GM19240 (cell line): Measurements from ENCODE around the gene IQUB.
"Not testable (repeated sequence)": the region's sequence is repeated elsewhere in the genome, so short reads cannot be mapped to it uniquely, and the experiment has no call there.

ENCODE experiments used
- DNase-seq: peaks from one replicate; pipeline ENCODE4 v3.0.0; 2011; ENCODE audit warnings: low spot score; ENCODE audit not compliant: insufficient read length

IQUB gene

DNA sequence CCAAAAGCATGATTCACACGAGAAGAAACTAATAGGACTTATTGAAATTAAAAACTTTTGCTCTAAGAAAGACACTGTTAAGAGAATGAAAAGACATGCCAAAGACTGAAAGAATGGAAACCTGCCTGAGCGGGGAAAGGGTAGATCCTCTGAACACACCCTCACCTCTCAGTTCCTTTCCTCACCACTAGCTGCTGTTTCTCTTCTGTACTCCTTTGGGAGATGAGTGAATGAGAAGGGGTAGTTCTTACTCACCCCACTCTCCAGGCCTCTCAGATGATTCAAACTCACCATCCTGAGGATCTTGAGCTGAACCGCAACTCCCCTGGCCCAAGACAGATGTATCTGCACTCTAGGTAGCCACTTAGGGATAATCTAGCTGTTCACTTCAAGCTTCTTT is 41.9 kb downstream of the IQUB start:
- DNase-seq, result no peak

DNA sequence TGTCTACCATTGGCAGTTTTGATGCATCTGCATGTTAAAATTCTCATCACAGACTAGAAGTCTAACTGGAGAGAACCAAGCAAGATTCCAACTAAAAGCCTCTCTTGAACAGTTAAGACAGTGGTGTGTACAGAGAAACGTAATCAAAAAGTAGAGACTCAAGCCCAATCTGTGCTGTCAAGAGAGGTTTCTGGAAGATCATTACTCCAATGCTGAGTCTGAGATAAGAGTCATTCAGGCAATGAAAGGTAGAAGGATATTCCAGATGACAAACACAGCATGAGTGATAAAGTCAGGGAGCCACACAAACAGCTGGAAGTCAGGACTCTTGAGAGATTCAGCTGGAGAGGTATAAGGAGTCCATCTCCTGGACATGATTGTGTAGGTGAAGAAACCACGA is 48.7 kb downstream of the IQUB start:
- DNase-seq, result no peak

DNA sequence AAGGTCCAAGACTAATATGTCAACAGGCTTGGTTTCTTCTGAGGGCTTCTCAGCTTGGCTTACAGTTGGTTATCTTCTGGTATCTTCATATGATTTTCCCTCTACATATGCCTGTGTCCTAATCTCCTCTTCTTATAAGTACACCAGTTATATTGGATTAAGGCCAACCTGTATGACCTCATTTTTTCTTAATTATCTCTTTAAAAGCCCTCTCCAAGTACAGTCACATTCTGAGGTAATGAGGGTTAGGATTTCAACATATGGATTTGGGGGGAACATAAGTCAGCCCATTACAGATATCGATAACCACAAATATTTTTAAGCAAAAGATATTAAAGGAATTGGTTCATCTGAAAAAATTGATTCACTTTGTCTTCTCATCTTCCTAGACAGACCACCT is 49.2 kb downstream of the IQUB start:
- no peak for DNase-seq

DNA sequence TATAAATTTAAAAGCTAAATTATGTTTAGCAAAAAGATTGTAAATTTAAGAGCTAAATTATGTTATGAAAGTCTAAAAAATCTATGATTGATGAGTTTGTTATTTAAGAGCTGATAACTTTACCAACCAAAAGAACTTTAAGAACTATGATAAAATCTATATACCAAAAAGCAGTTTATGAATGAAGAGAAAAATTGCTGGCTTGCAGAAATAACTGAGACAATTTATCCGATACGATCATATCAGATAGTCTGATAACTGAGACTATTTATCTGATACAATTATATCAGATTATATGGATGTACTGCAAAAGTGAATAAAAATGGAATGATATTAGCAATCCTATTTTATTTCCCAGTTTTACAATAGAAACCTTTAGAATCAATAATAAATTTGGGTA is 50.2 kb downstream of the IQUB start:
- no peak for DNase-seq

DNA sequence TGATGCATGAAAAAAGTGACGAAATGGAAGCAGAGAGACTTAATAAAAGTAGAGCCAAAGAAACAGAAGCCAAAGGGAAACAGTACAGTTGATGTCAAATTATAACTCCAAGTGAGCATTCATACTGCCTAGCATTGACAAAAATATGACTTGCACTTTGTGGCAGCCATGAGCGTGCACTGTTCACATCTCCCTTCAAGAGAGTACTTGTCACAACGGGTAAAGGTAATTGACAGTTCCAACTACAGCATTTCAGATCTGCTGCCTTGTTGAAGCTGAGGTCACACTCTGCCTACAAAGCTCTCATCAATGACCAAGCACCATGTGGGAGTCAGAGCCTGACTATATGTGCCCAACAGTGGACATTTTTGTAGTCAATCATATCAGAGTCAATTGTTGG is 54.3 kb downstream of the IQUB start:
- DNase-seq, result no peak

DNA sequence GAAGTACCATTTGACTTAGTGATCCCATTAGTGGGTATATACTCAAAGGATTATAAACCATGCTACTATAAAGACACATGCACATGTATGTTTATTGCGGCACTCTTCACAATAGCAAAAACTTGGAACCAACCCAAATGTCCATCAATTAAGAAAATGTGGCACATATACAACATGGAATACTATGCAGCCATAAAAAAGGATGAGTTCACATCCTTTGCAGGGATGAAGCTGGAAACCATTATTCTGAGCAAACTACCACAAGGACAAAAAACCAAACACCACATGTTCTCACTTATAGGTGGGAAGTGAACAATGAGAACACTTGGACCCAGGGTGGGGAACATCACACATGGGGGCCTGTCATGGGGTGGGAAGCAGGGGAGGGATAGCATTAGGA is 56.3 kb downstream of the IQUB start:
- not testable (repeated sequence) for DNase-seq

DNA sequence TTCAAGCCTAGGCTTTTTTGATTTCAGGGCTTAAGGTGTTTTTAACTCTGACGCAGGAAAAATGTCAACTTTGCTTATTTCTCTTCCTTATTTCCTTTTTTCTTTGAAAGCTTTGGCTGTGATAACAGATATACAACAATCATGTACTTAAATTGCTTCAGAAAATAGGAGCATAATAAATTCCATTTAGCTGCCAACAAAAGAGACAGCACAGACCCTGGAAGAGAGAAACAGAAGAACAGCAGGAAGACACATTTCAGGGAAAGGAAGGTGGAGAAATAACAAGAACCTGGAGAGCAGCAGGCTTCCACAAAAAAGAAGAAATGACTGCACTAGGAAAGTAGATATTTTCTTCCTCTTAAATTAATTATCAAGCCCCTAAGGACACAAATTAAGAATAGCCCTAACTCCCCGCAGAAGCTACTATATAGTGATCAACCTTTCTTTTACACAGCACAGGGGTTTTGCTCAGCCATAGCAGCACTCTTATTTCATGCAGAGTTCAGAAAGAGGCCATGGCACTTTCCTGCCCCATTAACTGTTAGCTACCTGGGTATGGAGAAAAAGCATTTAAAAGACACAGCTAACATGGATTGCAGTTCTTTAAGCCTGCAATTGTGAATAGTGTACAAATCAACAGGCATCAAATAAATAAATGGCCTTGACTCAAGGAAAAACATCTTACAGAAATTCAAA is 61.5 kb downstream of the IQUB start:
- DNase-seq, result no peak

DNA sequence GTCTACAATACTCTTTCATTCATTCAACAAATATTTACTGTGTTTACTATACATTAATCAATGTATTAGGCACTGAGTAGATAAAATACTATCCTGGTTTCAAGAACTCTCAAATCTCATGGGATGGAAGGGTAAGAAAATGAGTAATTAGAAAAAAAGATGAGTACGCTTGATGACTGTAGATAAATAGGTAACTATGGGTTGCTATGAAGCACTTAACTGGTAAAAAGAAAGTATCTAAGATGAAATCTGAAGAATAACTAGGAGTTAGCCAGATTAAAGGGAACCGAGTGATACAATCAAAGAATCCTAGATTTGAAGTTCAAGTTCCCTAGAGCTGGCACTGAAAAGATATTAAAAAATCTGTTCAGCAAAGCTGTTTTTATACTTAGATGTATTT is 62.1 kb downstream of the IQUB start:
- no peak for DNase-seq

DNA sequence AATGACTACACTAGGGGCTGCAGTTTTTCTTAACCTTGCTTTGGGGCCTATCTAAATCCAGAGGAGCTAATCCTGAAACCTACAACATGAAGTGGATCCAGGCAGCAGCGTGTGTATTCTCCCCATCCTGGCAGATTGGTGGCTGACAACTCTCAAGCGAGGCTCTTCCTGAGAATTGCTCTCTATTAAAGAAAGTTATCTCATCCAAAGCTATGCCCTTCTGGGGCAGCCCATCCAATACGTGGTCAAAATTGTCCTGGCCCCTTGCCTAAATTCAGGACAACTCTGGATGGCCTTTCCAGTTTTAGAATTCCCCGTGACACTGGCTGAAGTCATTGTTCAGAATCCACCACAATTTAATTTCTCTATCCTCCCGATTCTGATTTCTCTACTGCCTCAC is 66.1 kb downstream of the IQUB start:
- no peak for DNase-seq

DNA sequence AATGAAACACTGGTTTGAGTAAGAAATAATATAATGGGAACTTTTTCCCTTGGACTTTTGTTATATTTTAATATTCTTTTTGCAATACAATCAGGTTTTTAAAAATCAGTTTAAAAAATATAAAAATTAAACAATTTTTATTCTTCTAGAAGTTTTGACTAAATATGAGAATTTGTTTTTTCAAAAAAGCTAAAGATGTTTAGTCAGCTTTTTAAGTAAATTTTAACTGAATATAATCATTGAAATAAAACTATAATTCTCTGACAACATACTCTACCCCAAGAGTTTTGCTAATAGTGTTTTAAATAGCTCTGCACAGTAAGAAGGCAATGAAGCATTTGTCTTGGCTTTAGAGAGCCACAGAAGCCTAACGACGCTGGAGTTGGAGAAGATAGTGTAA is 70.5 kb downstream of the IQUB start:
- DNase-seq, result no peak

DNA sequence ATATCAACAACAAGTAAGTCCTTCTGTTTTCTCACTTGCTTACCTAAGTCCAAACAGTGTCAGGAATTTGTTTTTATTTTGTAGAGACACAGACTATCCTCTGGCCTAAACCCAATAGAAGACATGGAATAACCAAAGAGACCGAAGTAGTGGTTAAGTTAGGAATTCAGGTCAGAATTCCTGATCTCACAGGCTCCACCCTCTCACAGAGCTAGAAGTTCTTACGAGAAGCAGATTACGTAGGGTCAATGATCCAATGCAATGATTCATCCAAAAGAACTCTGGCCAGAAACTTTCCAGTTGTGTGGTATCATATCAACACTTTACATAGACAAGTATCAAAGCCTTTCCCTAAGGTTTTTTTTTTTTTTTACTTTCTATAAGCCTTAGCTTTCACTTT is 73.8 kb downstream of the IQUB start:
- no peak for DNase-seq

DNA sequence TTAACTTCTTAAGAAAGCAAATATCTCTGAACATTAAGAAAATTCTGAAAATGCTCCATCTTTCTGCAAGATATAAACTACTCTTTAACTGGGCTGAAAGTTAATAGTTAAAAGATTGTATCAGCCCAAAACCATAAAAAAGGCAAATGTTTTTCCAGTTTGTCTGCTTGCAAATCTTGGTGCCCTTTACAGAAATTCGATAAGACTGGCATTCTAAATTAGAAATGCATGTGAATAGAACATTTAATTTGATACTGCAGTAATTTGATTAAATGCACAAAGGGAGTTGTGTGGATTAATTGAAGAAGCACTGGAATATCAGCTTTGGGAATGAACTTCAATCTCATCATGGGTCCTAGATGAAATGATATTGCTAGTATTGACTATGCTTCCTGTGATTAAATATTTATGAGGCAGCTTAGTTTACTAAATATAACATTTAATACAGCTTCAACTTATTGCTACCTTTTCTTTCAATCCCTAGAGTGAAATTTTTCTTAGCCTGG is 78.4 kb downstream of the IQUB start:
- DNase-seq, result no peak

DNA sequence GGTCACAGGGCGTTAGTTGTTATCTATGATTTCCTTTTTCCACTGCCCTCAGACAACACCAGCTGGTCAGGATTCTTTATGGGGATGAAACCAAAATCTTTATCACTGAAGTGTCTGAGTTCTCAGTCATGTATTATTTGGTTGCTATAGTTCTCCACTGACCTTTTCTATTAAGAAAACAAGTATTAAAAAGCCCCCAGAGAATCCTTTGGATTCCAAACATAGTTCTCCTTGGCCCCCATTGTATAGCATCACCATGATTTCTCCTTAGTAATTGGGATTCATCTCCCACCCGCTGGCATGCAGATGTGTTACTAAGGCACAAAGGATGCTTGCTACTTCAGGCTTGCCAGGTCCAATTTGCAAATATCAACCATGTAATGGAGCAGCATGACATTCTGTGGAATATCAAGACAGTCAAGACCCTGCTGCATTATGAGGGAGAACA is 94.3 kb downstream of the IQUB start:
- no peak for DNase-seq

DNA sequence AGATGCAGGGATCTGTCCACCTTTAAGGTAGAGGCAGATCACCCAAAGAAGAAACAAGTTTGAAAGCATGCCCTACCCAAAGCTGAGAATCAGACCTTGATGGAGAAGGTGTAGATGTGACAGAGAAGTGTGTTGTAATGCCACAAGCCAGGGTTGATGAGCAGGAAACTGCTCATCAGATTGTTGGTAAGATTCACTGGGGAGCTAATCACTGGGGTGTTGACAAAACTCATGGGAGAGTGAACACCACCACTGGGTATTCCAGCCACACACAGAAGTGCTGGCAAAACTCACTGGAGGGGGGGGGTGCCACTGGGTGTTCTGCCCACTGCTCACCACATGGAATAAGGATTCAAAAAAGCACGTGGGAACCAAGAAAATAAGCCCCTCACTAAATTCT is 95.2 kb downstream of the IQUB start:
- no peak for DNase-seq

DNA sequence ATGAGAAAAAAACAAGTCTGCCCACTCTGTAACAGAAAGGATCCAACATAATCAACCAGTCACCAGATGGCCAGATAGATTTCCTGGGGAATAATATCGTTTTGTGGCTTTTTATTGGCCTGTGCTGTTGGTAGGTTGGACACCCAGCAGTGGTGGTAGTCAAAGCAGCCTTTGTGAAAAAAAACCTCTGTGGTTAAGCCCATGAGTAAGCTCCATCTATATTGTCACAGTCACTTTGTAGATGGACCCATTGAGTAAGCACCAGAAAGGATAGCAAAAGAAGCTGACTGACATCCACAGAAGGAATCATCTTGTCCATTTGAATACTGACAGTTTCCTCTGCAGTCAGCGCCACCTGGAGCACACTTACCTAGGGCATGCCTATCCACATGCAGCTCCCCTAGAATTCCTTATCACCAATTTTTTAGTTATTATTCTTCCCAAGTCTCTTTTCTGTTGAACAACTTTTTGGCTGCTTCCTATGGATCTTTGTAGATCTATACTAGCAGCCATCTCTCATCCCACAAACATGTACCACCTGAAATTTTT is 96.9 kb downstream of the IQUB start:
- no peak for DNase-seq

DNA sequence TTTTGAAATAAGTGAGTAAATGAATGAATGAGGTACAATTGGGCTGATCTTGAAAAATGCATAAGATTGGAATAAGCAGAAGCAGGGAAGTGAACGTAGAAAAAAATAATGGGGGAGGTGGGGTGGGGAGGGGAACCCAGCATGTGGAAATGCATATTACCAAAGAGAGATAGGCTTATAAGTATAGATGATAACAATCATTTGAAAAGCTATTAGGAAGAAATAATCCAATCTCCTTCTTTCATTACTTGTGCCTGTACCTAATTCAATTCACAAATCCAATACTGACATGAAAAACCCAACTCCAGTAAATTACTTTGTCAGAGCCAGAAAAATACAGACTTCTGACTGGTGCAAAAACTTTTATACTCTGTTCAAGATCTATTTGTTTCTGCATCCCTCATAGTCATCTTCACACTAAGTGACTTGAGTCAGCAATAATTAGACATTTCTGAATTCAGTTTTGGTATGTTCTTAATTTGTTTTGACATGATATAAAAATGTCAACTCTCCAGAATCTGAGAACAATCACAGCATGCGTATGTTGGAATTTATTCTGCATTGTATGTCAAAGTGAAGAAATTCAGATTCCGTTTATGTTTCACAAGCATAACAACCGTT is 99.2 kb downstream of the IQUB start:
- no peak for DNase-seq

DNA sequence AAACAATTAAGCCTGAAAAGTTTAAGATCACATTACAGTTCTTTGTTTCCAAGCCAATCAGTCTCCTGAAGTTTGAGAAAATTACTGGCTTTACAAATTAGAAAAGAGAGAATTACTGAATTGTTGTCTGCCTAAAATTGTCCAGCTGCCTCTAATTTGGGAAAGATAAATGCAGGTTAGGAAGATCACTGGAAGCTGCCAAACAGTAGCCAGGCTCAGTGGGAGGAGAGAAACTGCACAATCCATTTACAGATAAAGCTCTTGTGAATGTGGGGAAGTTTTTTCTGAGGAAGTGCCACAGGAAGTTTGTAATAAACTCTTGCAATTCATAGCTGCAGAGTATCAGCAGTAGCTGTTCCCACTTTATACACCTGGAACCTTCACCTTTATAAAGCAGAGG is 100.7 kb downstream of the IQUB start:
- no peak for DNase-seq

DNA sequence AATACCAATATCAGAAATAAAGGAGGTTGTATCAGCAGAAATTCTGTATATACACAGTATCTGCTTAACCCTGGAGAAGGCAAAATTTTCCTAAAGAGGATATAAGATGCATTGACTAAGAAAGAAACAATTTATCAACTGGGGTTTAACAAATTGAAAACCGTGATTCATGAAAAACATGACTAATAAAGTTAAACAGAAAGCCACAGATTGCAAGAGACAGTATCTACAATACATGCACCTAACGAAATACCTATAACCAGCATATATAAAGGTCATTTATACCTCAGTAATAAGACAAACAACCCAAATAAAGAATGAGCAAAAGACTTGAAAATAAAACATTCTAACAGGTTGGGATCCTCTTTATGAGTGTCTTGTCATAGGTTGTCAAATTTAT is 101.8 kb downstream of the IQUB start:
- no peak for DNase-seq

DNA sequence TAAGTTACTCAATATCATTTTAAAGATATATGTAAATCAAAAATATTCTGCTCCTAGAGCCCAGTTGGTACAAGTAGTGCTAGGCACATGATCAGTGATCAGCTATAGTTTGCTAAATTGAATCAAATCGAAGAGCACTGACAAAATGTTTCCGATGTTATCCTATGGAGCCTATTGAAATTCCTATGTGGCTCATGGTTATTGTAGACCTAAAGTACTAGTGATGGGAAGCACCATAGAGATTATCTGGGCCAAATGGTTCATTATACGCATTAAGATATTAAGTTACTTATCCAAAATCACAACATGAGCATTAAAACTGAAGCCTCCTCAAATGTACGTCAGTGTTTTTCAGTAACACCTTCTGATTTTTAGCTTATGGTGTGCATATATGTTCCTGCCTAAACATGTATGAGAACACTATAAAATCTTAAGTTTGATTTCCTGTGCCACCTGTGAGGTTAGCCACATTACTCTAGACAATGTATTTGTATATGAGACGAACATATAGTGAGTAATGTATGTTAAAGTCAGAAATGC is 103.2 kb downstream of the IQUB start:
- no peak for DNase-seq

DNA sequence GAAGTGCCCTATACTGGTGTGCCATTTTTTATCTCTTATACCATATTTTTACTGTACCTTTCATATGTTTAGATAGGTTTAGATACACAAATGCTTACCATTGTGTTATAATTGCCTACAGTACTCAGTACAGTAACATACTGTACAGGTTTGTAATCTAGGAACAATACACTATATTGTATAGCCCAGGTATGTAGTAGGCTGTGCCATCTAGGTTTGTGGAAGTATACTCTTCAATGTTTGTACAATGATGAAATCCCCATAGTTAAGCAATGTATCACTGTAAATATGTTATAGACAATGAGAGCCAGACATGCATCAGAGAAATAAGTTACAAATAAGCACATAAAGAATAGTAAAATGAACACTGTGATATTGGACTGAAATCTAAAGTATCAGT is 109.1 kb downstream of the IQUB start:
- no peak for DNase-seq

DNA sequence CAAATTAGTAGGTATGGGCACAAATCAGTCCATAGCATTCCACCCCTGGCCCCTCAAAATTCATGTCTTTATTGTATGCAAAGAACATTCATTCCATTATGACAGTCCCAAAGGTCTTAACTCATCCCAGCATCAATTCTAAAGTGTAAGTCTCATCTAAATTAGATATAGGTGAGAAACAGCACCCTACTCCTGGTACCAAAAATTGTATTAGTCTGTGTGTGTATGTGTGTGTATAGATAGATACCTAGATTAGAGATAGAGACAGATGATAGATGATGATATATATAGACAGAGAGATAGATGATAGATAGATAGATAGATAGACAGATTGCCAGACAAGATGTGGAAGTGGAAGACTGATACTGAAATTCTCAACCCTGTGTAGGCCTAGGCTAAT is 109.9 kb downstream of the IQUB start:
- no peak for DNase-seq

DNA sequence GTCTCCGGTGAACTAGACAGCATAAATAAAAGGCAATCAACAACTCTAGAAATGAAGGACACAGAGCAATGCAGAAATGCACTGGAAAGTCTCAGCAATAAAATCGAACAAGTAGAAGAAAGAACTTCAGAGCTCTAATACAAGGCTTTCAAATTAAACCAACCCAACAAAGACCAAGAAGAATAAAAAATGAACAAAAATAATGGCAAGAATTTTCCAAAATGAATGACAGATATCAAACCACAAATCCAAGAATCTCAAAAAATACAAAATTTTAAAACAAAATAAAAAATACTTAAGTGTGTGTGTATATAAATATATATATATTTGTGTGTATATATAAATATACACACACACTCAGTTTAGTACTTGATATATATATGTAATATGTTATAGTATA is 110.8 kb downstream of the IQUB start:
- no peak for DNase-seq

DNA sequence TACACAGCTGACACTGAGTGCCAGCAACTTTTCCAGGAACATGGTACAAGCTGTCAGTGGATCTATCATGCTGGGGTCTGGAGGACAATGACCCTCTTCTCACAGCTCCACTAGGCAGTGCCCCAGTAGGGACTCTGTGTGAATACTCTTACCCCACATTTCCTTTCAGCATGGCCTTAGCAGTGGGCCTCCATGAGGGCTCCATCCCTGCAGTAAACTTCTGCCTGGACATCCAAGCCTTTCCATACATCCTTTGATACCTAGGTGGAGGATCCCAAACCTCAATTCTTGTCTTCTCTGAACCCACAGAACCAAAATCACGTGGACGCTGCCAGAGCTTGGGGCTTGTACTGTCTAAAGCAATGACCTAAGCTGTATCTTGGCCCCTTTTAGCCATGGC is 116.8 kb downstream of the IQUB start:
- DNase-seq, result no peak
